CD4-positive, alpha-beta T cell treated with Interleukin-4 for 4 hours (primary cell): ENCODE data around the gene CEP95.
"Not testable (repeated sequence)": the region's sequence is repeated elsewhere in the genome, so short reads cannot be mapped to it uniquely, and the experiment has no call there.

Source experiments
- DNase-seq: peaks from one replicate; pipeline ENCODE4 v3.0.0-alpha.2; 2020

The CEP95 gene

DNA sequence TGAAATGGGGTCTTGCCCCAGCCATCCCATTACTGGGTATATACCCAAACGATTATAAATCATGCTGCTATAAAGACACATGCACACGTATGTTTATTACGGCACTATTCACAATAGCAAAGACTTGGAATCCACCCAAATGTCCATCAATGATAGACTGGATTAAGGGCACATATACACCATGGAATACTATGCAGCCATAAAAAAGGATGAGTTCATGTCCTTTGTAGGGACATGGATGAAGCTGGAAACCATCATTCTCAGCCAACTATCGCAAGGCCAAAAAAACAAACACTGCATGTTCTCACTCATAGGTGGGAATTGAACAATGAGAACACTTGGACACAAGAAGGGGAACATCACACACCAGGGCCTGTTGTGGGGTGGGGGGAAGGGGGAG is 70.2 kb downstream of the CEP95 start:
- not testable (repeated sequence) for DNase-seq

DNA sequence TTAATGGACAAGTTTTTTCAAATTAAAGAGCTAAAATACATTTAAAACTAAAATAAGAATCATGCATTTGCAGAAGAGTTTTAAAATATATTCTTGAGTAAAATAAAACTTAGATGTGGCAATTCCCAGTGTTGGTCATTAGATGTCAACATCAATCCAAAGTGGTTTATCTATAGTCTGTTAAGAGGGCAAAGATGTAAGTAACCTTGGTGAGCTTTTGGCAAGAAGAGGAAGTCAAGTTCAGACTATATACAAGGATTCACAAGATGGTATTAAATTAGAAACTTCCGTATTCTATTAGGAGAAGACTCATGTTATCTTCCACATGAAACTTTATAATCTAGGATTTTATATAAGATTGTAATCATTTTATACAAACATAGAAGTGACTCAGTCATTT is 73.1 kb downstream of the CEP95 start:
- DNase-seq = no peak

GRCh38 chr17:64580384-64581315 is 73.9 kb downstream of the CEP95 start:
- peak; percentile 3 for DNase-seq

- no peak for DNase-seq
Measured at GRCh38 chr17:64583038-64583437, 76.3 kb downstream of the CEP95 start.

DNA sequence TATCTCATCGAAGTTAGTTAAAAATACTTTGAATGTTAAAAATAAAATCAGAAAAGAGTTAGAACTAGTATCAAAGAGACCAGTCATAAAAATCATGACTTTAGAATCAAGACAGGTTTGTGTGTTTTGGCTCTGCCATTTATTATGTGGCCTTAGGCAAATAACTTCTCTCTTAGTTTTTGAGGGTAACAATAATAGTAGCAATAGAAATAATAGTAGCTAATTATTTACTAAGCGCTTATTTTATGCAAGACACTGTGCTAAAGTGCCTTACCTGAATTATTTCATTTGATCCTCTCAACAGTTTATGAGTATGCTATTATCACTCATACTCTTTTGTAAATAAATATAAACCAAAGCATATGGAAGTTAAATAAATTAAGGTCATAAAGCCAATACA is 78.4 kb downstream of the CEP95 start:
- DNase-seq = no peak
